GM10248 (cell line): ENCODE data around the gene CHST15.
A peak's percentile ranks its signal among the peaks of the same experiment; 100 is the strongest.
"Not testable (repeated sequence)": the region's sequence is repeated elsewhere in the genome, so short reads cannot be mapped to it uniquely, and the experiment has no call there.

ENCODE experiments used
- CTCF ChIA-PET: fragments of 300-600 bp; sonication (Branson Sonifier 250); formaldehyde crosslinking; extraction: SDS; loops from one replicate; lab custom pipeline; 2021; ENCODE audit warnings: antibody characterized with exemption; lab: Yijun Ruan, JAX
- POLR2A ChIA-PET: fragments of 350-650 bp; sonication (Branson Sonifier 250); formaldehyde crosslinking; extraction: SDS; loops from one replicate; lab custom pipeline; 2020; ENCODE audit warnings: antibody characterized with exemption; lab: Yijun Ruan, JAX
- DNase-seq: peaks from one replicate; pipeline ENCODE4 v3.0.0; 2012; ENCODE audit errors: extremely low spot score
- TF ChIP-seq, protein P1 (sequence below): IDR thresholded peaks from 2 replicates; pipeline ENCODE4 v1.5.1; 2012; ENCODE audit warnings: mild to moderate bottlenecking, low read depth; ENCODE audit errors: extremely low read depth, missing control alignments, control extremely low read depth

CHST15 gene

DNA sequence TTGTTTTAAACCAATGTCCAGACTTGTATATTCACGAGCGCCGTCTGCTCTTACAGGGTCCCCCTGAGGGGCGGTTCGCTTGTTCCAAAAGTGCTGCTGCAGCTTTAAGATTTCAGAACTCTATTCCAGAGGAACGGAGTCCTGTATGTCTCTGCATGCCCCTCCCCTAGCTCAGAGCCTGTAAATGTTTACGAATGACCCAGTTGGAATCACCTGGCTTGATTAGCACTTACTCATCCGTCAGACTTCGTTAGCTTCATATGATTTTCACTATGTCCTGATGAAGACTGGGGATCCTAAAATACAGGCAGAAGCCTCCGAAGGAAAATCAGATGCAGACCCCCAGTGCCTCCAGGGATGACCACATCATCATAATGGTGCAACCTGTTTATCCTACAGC, 4.5 kb upstream of the CHST15 start:
- TF ChIP-seq, protein P1, sequence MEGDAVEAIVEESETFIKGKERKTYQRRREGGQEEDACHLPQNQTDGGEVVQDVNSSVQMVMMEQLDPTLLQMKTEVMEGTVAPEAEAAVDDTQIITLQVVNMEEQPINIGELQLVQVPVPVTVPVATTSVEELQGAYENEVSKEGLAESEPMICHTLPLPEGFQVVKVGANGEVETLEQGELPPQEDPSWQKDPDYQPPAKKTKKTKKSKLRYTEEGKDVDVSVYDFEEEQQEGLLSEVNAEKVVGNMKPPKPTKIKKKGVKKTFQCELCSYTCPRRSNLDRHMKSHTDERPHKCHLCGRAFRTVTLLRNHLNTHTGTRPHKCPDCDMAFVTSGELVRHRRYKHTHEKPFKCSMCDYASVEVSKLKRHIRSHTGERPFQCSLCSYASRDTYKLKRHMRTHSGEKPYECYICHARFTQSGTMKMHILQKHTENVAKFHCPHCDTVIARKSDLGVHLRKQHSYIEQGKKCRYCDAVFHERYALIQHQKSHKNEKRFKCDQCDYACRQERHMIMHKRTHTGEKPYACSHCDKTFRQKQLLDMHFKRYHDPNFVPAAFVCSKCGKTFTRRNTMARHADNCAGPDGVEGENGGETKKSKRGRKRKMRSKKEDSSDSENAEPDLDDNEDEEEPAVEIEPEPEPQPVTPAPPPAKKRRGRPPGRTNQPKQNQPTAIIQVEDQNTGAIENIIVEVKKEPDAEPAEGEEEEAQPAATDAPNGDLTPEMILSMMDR, result no peak
- POLR2A ChIA-PET, result no interaction called here
- CTCF ChIA-PET, result no interaction called here
- no peak for DNase-seq

DNA sequence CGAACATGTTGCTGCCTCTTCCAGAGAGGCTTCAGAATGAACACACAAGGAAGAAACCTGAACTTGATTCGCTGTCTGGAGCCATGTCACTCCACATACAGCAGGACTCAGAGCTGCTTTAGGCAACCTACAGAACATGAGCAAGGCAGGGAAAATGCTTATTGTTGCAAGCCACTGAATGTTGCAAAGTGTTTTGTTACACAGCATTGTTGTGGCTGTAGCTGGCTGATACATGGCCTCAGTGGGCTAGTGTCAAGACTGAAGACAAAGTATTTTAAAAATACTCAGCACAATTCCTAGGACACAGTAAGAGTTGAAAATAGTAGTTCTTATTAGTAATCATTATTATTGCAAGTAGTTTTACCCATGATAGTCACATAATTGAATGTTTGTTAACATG, 3.1 kb upstream of the CHST15 start:
- POLR2A ChIA-PET, result no interaction called here
- CTCF ChIA-PET, result no interaction called here
- TF ChIP-seq, protein P1, result no peak
- no peak for DNase-seq

DNA sequence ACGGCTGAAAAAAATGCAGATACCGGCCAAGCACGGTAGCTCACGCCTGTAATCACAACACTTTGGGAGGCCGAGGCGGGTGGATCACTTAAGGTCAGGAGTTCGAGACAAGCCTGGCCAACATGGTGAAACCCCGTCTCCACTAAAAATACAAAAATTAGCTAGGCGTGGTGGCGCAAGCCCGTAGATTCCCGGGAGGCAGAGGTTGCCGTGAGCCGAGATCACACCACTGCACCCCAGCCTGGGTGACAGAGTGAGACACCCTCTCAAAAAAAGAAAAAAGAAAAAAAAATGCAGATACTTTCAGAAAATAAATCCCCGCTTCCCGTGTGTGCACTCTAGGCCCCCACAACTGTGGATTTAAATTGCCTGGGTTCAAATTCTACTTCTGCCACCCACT, 2.4 kb upstream of the CHST15 start:
- CTCF ChIA-PET, result not testable (repeated sequence)

GRCh38 chr10:124095096-124095495, 1.7 kb upstream of the CHST15 start:
- DNase-seq, result no peak
- ChIA-PET CTCF (no interaction called here), POLR2A (no interaction called here)
- TF ChIP-seq, protein P1, result no peak

More for the DNA sequence above, 2.4 kb upstream of the CHST15 start:
- POLR2A ChIA-PET, DNase-seq: not testable (repeated sequence)

- POLR2A ChIA-PET, result no interaction called here
Observed at GRCh38 chr10:124094419-124094785, 1.0 kb upstream of the CHST15 start.

GRCh38 chr10:124093774-124094418, 498 bp upstream of the CHST15 start:
- DNase-seq, CTCF ChIA-PET, POLR2A ChIA-PET: not testable (repeated sequence)

More at GRCh38 chr10:124094419-124094785, 1.0 kb upstream of the CHST15 start:
- CTCF ChIA-PET, result no interaction called here
- TF ChIP-seq, protein P1, result no peak
- no peak for DNase-seq

GRCh38 chr10:124092250-124092859, 1.0 kb downstream of the CHST15 start:
- peak; percentile 74 for DNase-seq
- POLR2A ChIA-PET, result no interaction called here
- TF ChIP-seq, protein P1, result no peak
- CTCF ChIA-PET, result no interaction called here
